ENCODE data around the gene RBM19. TPM values are rescaled to one million over a fixed set of nuclear protein-coding genes. Genes with fewer than 3 reads are reported as not detected.

RBM19 gene
- total RNA-seq, 2 donors from 2014 or later = 39.9 to 54.3 TPM

DNA sequence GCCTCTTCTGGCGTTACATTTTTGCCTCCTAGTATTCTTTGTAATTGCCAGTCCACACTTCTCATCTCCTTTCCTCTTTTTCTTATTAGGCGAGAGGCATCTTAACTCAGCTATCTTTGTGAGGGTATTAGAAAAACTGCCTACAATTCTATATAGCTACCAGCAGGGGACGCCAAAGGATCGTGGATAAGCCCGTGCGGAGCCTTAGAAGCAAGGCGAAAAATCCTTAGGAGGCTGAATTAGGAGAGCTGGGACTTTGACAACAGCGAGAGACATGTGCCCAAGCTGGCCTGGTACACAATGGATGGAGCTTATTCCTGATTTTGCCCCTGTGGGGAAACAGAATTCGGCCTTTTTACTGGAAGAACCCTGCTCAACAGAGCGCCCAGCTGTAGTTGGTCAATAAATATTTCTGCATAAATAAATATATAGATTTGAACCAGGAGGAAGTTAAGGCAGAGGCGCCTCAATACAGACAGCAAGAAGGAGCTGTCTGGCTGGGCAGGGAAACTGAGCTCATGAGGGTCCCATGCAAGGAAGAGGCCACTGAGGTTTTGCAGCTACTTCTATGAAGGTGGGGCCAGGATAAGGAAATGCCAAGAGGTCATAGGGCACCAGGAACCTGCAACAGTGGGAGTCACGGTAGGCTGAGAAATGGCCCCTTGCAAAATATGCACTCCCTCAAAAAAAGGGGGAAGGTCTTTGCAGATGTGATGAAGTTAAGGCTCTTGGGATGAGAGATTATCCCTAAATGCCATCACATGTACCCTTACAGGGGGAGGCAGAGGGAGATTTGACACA lies 14.6 kb upstream of the RBM19 start:
- H3K9me3 ChIP-seq = no peaks in the 10 kb centered on the region
- no peak overlapping the region for H3K27ac ChIP-seq
- DNase-seq (ENCODE audit: low spot score) (no peak), ATAC-seq (ENCODE audit: insufficient number of reproducible peaks, low FRiP score, low read depth) (no peak)
- H3K27me3 ChIP-seq (replicated peaks; ENCODE audit: insufficient read depth) = no peaks in the 10 kb centered on the region
- TF ChIP-seq, protein P1, sequence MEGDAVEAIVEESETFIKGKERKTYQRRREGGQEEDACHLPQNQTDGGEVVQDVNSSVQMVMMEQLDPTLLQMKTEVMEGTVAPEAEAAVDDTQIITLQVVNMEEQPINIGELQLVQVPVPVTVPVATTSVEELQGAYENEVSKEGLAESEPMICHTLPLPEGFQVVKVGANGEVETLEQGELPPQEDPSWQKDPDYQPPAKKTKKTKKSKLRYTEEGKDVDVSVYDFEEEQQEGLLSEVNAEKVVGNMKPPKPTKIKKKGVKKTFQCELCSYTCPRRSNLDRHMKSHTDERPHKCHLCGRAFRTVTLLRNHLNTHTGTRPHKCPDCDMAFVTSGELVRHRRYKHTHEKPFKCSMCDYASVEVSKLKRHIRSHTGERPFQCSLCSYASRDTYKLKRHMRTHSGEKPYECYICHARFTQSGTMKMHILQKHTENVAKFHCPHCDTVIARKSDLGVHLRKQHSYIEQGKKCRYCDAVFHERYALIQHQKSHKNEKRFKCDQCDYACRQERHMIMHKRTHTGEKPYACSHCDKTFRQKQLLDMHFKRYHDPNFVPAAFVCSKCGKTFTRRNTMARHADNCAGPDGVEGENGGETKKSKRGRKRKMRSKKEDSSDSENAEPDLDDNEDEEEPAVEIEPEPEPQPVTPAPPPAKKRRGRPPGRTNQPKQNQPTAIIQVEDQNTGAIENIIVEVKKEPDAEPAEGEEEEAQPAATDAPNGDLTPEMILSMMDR (IDR thresholded peaks at IDR 0.05) = peak; percentile 90
- no peak overlapping the region for H3K4me3 ChIP-seq
- no peaks in the 10 kb centered on the region for H3K4me1 ChIP-seq (ENCODE audit: control insufficient read depth in 1 of 2, low read depth in 2 of 2)
- H3K36me3 ChIP-seq = no peaks in the 10 kb centered on the region

DNA sequence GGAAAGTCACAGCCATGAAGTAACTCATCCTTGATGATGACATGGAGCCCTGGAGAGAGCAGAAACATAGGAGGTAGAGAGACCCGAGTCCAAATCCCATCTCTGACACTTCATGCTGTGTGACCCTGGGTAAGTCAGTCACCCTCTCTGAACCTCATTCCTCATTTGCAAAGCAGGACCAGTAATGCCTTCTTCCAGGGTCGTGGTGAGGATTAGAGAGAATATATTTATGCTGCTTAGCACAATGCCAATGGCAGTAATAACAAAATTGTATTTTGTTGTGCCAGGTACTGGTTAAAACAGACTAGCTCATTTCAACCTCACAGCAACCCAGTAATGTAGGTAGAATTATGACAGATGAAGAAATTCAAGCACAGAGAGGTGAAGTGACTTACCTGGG lies 13.9 kb upstream of the RBM19 start:
- H3K4me1 ChIP-seq (ENCODE audit: control insufficient read depth in 1 of 2, low read depth in 2 of 2) = no peaks in the 10 kb centered on the region
- H3K27me3 ChIP-seq (replicated peaks; ENCODE audit: insufficient read depth) = no peaks in the 10 kb centered on the region
- TF ChIP-seq, protein P1 (IDR thresholded peaks at IDR 0.05) = no peak
- DNase-seq (ENCODE audit: low spot score) (no peak), ATAC-seq (ENCODE audit: insufficient number of reproducible peaks, low FRiP score, low read depth) (no peak)
- H3K36me3 ChIP-seq = no peaks in the 10 kb centered on the region
- H3K4me3 ChIP-seq = no peak overlapping the region
- no peaks in the 10 kb centered on the region for H3K9me3 ChIP-seq
- no peak overlapping the region for H3K27ac ChIP-seq

DNA sequence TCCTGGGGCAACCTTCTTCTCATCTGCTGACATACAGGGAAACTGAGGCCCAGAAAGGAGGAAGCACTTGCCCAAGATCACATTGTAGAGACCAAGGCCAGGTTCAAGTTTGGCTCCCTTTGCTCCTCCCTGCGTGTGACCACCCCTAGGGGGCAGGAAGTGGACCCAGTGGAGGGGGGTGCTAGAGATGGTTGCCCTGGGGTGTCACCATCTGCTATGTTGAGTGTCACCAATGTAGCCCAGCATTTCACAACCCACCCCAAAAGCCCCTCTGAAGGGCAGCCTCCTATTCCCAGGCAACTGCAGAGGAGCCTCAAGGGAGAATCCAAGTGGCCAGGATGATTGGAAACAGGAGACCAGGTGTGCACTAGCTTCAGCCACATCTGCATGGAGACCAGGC lies 12.0 kb upstream of the RBM19 start:
- Histone ChIP-seq H3K4me3 (no peak overlapping the region), H3K27me3 (replicated peaks; ENCODE audit: insufficient read depth) (no peaks in the 10 kb centered on the region), H3K4me1 (ENCODE audit: control insufficient read depth in 1 of 2, low read depth in 2 of 2) (no peaks in the 10 kb centered on the region), H3K9me3 (no peaks in the 10 kb centered on the region), H3K36me3 (no peaks in the 10 kb centered on the region), H3K27ac (no peak overlapping the region)
- ATAC-seq (ENCODE audit: insufficient number of reproducible peaks, low FRiP score, low read depth) (no peak), DNase-seq (ENCODE audit: low spot score) (no peak)
- TF ChIP-seq, protein P1 (IDR thresholded peaks at IDR 0.05) = no peak

DNA sequence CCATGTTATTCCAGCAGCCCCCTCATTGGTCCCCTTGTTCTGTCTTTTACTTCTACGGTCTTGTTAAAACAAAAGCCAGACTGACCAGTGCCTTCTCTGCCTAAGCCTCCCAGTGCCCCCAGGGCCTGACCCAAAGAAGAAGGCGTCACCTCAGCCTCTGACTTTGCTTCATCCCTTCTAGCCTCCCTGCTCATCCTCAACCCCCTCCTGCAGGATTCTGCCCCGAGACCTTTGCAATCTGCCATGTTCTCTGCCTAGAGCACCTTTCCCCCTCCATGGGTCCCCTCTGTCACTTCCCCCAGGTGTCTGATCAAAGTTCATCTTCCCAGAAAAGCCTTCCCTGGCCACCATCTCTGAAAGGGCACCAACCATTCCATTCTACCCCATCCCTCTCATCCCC lies 7.9 kb upstream of the RBM19 start:
- ATAC-seq (ENCODE audit: insufficient number of reproducible peaks, low FRiP score, low read depth) (no peak), DNase-seq (ENCODE audit: low spot score) (no peak)
- H3K27ac ChIP-seq = no peak overlapping the region
- peaks cover 3% of the 10 kb centered on the region for H3K27me3 ChIP-seq (replicated peaks; ENCODE audit: insufficient read depth)
- no peaks in the 10 kb centered on the region for H3K9me3 ChIP-seq
- no peak overlapping the region for H3K4me3 ChIP-seq
- H3K36me3 ChIP-seq = no peaks in the 10 kb centered on the region
- H3K4me1 ChIP-seq (ENCODE audit: control insufficient read depth in 1 of 2, low read depth in 2 of 2) = no peaks in the 10 kb centered on the region
- TF ChIP-seq, protein P1 (IDR thresholded peaks at IDR 0.05) = no peak

DNA sequence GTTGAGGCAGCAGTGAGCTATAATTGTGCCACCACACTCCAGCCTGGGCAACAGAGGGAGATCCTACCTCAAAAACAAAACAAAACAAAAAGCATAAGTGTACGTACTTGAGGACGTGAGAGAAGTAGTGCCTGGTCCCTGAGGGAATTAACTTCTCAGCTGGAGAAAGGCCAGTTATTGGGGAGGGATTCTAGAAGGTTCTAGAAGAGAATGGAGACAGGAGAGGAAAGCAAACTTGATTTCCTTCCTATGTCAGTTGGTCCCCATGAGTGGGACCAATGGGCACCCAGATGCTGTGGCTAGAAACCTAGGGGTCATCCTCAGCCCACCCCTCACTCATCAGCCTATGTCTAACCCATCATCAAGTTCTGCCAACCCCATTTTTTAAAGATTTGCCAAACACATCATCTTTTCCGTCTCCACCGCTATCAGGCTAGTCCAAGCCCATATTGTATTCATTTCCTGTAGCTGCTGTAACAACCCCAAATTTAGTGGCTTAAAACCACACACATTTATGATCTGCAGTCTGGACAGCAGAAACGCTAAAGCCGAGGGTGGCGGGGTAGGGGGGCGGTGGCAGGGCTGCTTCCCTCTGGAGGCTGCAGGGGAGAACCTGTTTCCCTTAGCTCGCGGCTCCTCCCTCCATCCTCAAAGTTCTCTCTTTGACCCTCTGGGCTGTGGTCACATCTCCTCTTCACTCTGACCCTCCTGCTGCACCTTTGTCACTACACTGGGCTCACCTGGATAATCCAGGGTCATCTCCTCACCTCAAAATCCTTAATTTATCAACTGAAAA lies 7.2 kb upstream of the RBM19 start:
- ATAC-seq (ENCODE audit: insufficient number of reproducible peaks, low FRiP score, low read depth) (no peak), DNase-seq (ENCODE audit: low spot score) (no peak)
- no peaks in the 10 kb centered on the region for H3K36me3 ChIP-seq
- no peak overlapping the region for H3K4me3 ChIP-seq
- H3K27ac ChIP-seq = no peak overlapping the region
- TF ChIP-seq, protein P1 (IDR thresholded peaks at IDR 0.05) = no peak
- H3K4me1 ChIP-seq (ENCODE audit: control insufficient read depth in 1 of 2, low read depth in 2 of 2) = no peaks in the 10 kb centered on the region
- H3K9me3 ChIP-seq = no peaks in the 10 kb centered on the region
- H3K27me3 ChIP-seq (replicated peaks; ENCODE audit: insufficient read depth) = peaks cover 3% of the 10 kb centered on the region
